Measurements from ENCODE around the gene B4GAT1. TPM values are rescaled to one million over a fixed set of nuclear protein-coding genes. Genes with fewer than 3 reads are reported as not detected.

B4GAT1 gene
- total and polyA plus RNA-seq, 2 donors (not counting 3 experiments of a cell fraction or from before 2014, with no cell fraction given) = 21.2 to 21.6 TPM

- no peak overlapping the region for H3K4me3 ChIP-seq (replicated peaks in 1 of 3; ENCODE audit: insufficient read depth in 1 of 3, low read depth in 1 of 3, low read length in 3 of 3)
- DNase-seq (ENCODE audit: low read depth, low spot score) (no peak), FAIRE-seq (no peak)
- H3K9ac ChIP-seq (replicated peaks; ENCODE audit: extremely low read depth, insufficient read depth, low read length) = no peak overlapping the region
- H2AFZ ChIP-seq (ENCODE audit: low read depth, low read length) = no peak overlapping the region
- H3K4me1 ChIP-seq (ENCODE audit: control insufficient read depth, extremely low read depth, insufficient read depth, low read length) = peaks cover 12% of the 10 kb centered on the region
- H3K4me2 ChIP-seq (ENCODE audit: insufficient read depth, low read length) = no peak overlapping the region
- H3K9me3 ChIP-seq (replicated peaks; ENCODE audit: control insufficient read depth, insufficient read depth, low read length) = no peaks in the 10 kb centered on the region
- H3K27ac ChIP-seq (ENCODE audit: insufficient read depth, low read depth, low read length) = no peak overlapping the region
- H3K9me1 ChIP-seq (replicated peaks; ENCODE audit: control insufficient read depth, extremely low read depth, insufficient read depth, low read length) = no peaks in the 10 kb centered on the region
- CTCF ChIA-PET = no interaction called here
- no peaks in the 10 kb centered on the region for H3K36me3 ChIP-seq (ENCODE audit: control insufficient read depth in 2 of 2, extremely low read depth in 1 of 2, insufficient read depth in 2 of 2, low read length in 2 of 2)
- dilution Hi-C loops (cut with MboI; ENCODE audit: extremely low pct_ligation_motif_present, low sequenced_read_pairs) (no loop called here), intact Hi-C loops (cut with micrococcal nuclease) (no loop called here)
- peaks cover 7% of the 10 kb centered on the region for H3K79me2 ChIP-seq (ENCODE audit: control insufficient read depth, insufficient read depth, low read length)
- POLR2A ChIA-PET = no interaction called here
- BruUV-seq (replicated peaks) = no TSS peak
- no peak for TF ChIP-seq POLR2A (IDR thresholded peaks at IDR 0.05; ENCODE audit: low read depth, low read length)
- H3K27me3 ChIP-seq (ENCODE audit: control insufficient read depth in 2 of 2, insufficient read depth in 2 of 2, low read length in 2 of 2) = no peaks in the 10 kb centered on the region
- H4K20me1 ChIP-seq (replicated peaks; ENCODE audit: control insufficient read depth, extremely low read depth, insufficient read depth, low read length) = no peaks in the 10 kb centered on the region
Observed at GRCh38 chr11:66349084-66349386, 1.6 kb upstream of the B4GAT1 start.

- Histone ChIP-seq H3K27ac (ENCODE audit: insufficient read depth, low read depth, low read length) (no peak overlapping the region), H3K79me2 (ENCODE audit: control insufficient read depth, insufficient read depth, low read length) (peaks cover 19% of the 10 kb centered on the region), H3K4me1 (ENCODE audit: control insufficient read depth, extremely low read depth, insufficient read depth, low read length) (peaks cover 14% of the 10 kb centered on the region), H2AFZ (ENCODE audit: low read depth, low read length) (peak overlapping the region; percentile 51), H3K9me3 (replicated peaks; ENCODE audit: control insufficient read depth, insufficient read depth, low read length) (no peaks in the 10 kb centered on the region), H3K27me3 (ENCODE audit: control insufficient read depth in 2 of 2, insufficient read depth in 2 of 2, low read length in 2 of 2) (no peaks in the 10 kb centered on the region), H4K20me1 (replicated peaks; ENCODE audit: control insufficient read depth, extremely low read depth, insufficient read depth, low read length) (no peaks in the 10 kb centered on the region), H3K4me2 (ENCODE audit: insufficient read depth, low read length) (peak overlapping the region; percentile 12), H3K36me3 (ENCODE audit: control insufficient read depth in 2 of 2, extremely low read depth in 1 of 2, insufficient read depth in 2 of 2, low read length in 2 of 2) (peaks cover 0 to 3% of the 10 kb centered on the region in 2 experiments), H3K4me3 (replicated peaks in 1 of 3; ENCODE audit: insufficient read depth in 1 of 3, low read depth in 1 of 3, low read length in 3 of 3) (peak overlapping the region; percentile 6 to 87 (median 45)), H3K9me1 (replicated peaks; ENCODE audit: control insufficient read depth, extremely low read depth, insufficient read depth, low read length) (no peaks in the 10 kb centered on the region), H3K9ac (replicated peaks; ENCODE audit: extremely low read depth, insufficient read depth, low read length) (peak overlapping the region; percentile 7)
- intact Hi-C loops (cut with micrococcal nuclease) (no loop called here), dilution Hi-C loops (cut with MboI; ENCODE audit: extremely low pct_ligation_motif_present, low sequenced_read_pairs) (no loop called here)
- DNase-seq (ENCODE audit: low read depth, low spot score) = no peak
- no TSS peak for BruUV-seq (replicated peaks)
- CTCF ChIA-PET = interaction anchor here (0.6 to 1.4 kb wide), 5 partner anchors 12 to 40 kb away, joined by 3 to 4 read pairs (median 3); no protein-coding TSS in a partner anchor
- POLR2A ChIA-PET = no interaction called here
- TF ChIP-seq FOS (IDR thresholded peaks at IDR 0.05; ENCODE audit: borderline replicate concordance, insufficient read depth, low read length) = no peak
- TF ChIP-seq POLR2A (IDR thresholded peaks at IDR 0.05; ENCODE audit: low read depth, low read length) = no peak
- no peak for TF ChIP-seq CTCF (IDR thresholded peaks at IDR 0.05; ENCODE audit: extremely low read depth in 1 of 2, insufficient read depth in 1 of 2, low read depth in 1 of 2, low read length in 2 of 2)
- no peak for TF ChIP-seq MYC (IDR thresholded peaks at IDR 0.05; ENCODE audit: low read depth, low read length)
- TF ChIP-seq, protein P1, sequence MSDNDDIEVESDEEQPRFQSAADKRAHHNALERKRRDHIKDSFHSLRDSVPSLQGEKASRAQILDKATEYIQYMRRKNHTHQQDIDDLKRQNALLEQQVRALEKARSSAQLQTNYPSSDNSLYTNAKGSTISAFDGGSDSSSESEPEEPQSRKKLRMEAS (IDR thresholded peaks at IDR 0.05; ENCODE audit: insufficient read depth, insufficient read length) = no peak
- no peak for TF ChIP-seq JUN (IDR thresholded peaks at IDR 0.05; ENCODE audit: borderline replicate concordance, insufficient read depth, insufficient read length, low read depth)
- no peak for FAIRE-seq
Observed at GRCh38 chr11:66346476-66347424, 679 bp downstream of the B4GAT1 start.
